ENCODE measurements around the gene CHRNG.

GRCh38 chr2:232515639-232516038 lies 23.9 kb upstream of the CHRNG start:
- TF ChIP-seq CTCF (conservative IDR thresholded peaks at IDR 0.05 in 1 of 2, IDR thresholded peaks at IDR 0.05 in 1 of 2; ENCODE audit: low read depth in 1 of 2, low read length in 2 of 2) (no peak), EZH2 (IDR thresholded peaks at IDR 0.05; ENCODE audit: low read length, missing control alignments) (no peak)
